HG03378 (cell line): ENCODE measurements around the gene OTOF.

Experiments used
- ATAC-seq: cut with Tn5 transposase; IDR thresholded peaks from one replicate; pipeline ENCODE4 v1.9.1; 2021; ENCODE audit warnings: mild to moderate bottlenecking, moderate library complexity; ENCODE audit not compliant: unreplicated experiment

OTOF gene

GRCh38 chr2:26466662-26467310 lies 11.1 kb downstream of the OTOF start:
- ATAC-seq, result no peak

- ATAC-seq, result no peak
Measured at GRCh38 chr2:26465981-26466471, 11.9 kb downstream of the OTOF start.

GRCh38 chr2:26465266-26465925 lies 12.5 kb downstream of the OTOF start:
- ATAC-seq, result no peak

GRCh38 chr2:26464390-26465265 lies 13.3 kb downstream of the OTOF start:
- no peak for ATAC-seq

GRCh38 chr2:26463244-26464192 lies 14.4 kb downstream of the OTOF start:
- no peak for ATAC-seq

GRCh38 chr2:26462511-26463243 lies 15.2 kb downstream of the OTOF start:
- no peak for ATAC-seq

GRCh38 chr2:26462100-26462499 lies 15.8 kb downstream of the OTOF start:
- no peak for ATAC-seq

GRCh38 chr2:26461601-26462023 lies 16.3 kb downstream of the OTOF start:
- ATAC-seq, result no peak

- no peak for ATAC-seq
Measured at GRCh38 chr2:26460613-26461031, 17.3 kb downstream of the OTOF start.

GRCh38 chr2:26459991-26460612 lies 17.8 kb downstream of the OTOF start:
- no peak for ATAC-seq

- ATAC-seq, result no peak
Measured at GRCh38 chr2:26458365-26459042, 19.4 kb downstream of the OTOF start.

GRCh38 chr2:26457695-26458364 lies 20.1 kb downstream of the OTOF start:
- no peak for ATAC-seq

GRCh38 chr2:26457251-26457666 lies 20.7 kb downstream of the OTOF start:
- ATAC-seq, result no peak

- ATAC-seq, result no peak
Measured at GRCh38 chr2:26456440-26457250, 21.3 kb downstream of the OTOF start.

GRCh38 chr2:26455670-26456439 lies 22.1 kb downstream of the OTOF start:
- no peak for ATAC-seq

- no peak for ATAC-seq
Measured at GRCh38 chr2:26455037-26455669, 22.8 kb downstream of the OTOF start.
